Adrenal gland (tissue), 12 donors: ENCODE results near the gene IQGAP1. TPM values are rescaled to one million over a fixed set of nuclear protein-coding genes. Genes with fewer than 3 reads are reported as not detected.
A peak's percentile ranks its signal among the peaks of the same experiment; 100 is the strongest.
"Not testable (repeated sequence)": the region's sequence is repeated elsewhere in the genome, so short reads cannot be mapped to it uniquely, and the experiment has no call there.

ENCODE experiments used
- DNase-seq, 7 donors: peaks; one replicate each; pipeline ENCODE4 v3.0.0-alpha.2; 2019 to 2020
- H3K27ac ChIP-seq, 5 donors: fragments of 200-600 bp; sonication (generic) in 4 of 5; 1 replicate in 3 of 5; 2 replicates in 2 of 5; pipeline versions ENCODE4 v1.5.1 to v1.8.0; 2016 to 2020; ENCODE audit warnings: mild to moderate bottlenecking in 1 of 5
- H3K27me3 ChIP-seq: fragments of 200-600 bp; 2 replicates; pipeline ENCODE4 v1.8.0; 2021
- H3K36me3 ChIP-seq, 2 donors: fragments of 200-600 bp; replicated peaks in 1 of 2; 1 replicate in 1 of 2; 2 replicates in 1 of 2; pipeline versions ENCODE4 v1.5.1 to v1.8.0; 2018 to 2022
- H3K4me1 ChIP-seq, 2 donors: fragments of 200-600 bp; replicated peaks in 1 of 2; 1 replicate in 1 of 2; 2 replicates in 1 of 2; pipeline versions ENCODE4 v1.5.1 to v1.8.0; 2018 to 2021
- H3K4me3 ChIP-seq, 4 donors: fragments of 200-600 bp; sonication (generic) in 3 of 4; one replicate each; pipeline ENCODE4 v1.5.1; 2016 to 2018
- H3K9me3 ChIP-seq, 3 donors: fragments of 200-600 bp; sonication (generic) in 1 of 3; replicated peaks in 1 of 3; 1 replicate in 2 of 3; 2 replicates in 1 of 3; pipeline versions ENCODE4 v1.5.1 to v1.8.0; 2016 to 2021
- CTCF ChIP-seq, 6 experiments: fragments of 450-650 bp in 4 of 6; fragments of 200-600 bp in 2 of 6; sonication (generic) in 1 of 6; IDR thresholded peaks; 1 replicate in 5 of 6; 2 replicates in 1 of 6; pipeline versions ENCODE4 v1.5.1 to v1.8.0; 2016 to 2021; ENCODE audit warnings: antibody characterized with exemption in 6 of 6, mild to moderate bottlenecking in 2 of 6, moderate library complexity in 1 of 6
- POLR2A ChIP-seq, 2 donors: fragments of 450-650 bp; IDR thresholded peaks; one replicate each; pipeline ENCODE4 v1.6.1; 2017; ENCODE audit warnings: antibody characterized with exemption in 2 of 2, mild to moderate bottlenecking in 2 of 2, moderate library complexity in 1 of 2
- WGBS, 4 donors: extraction: QIAGEN DNeasy Blood & Tissue Kit in 2 of 4; methylation state at CpG; one replicate each; pipeline versions ENCODE4 v1.1.5 to v1.1.7; 2013 to 2017; 5-methylcytosine and 5-hydroxymethylcytosine counted together
- intact Hi-C, 2 donors: fragments of 100-400 bp; cut with DNase I; formaldehyde crosslinking; loops; one replicate each; pipeline versions ENCODE4 v1.14.1 to v1.15.0; 2022 to 2023
- polyA plus RNA-seq, 3 donors: library from polyadenylated mRNA; stranded (reverse); fragments of 200-250 nt in 2 of 3; fragments of 350-450 nt in 1 of 3; fragmentation: Illumina TruSeq in 1 of 3; extraction: RNeasy Lipid Tissue Mini Kit (QIAGEN cat#74804) in 1 of 3; gene quantifications; one replicate each; pipeline ENCODE4 v1.2.3, GENCODE V29; 2013 to 2014
- total RNA-seq, 9 donors: library from RNA; depleted of rRNA in 4 of 9; stranded (reverse); fragments of >200 nt in 4 of 9; fragments of 120-200 nt in 1 of 9; fragmentation: NEBNext Ultra II Directional in 1 of 9; extraction: Animal tissue kit (Norgen Biotek cat#: 25700) in 1 of 9; gene quantifications; one replicate each; pipeline versions ENCODE4 v1.1.0 to v1.2.4, GENCODE V29; 2013 to 2023
- donor health status: healthy with polysubstance abuse.
- donor health status: Bipolar disorder and iron deficiency.
- donor health status: DM: yes; HTN: yes; CAD: no.
- donor health status: DM: no; HTN: no; CAD: no.
- donor health status: DM: no; HTN: no; CAD: no.
- donor health status: DM: yes; HTN: yes; CAD: no.

IQGAP1 gene
- total and polyA plus RNA-seq, 12 donors = 34.3 to 261 (median 150) TPM

GRCh38 chr15:90413411-90414379, 25.7 kb downstream of the IQGAP1 start:
- peak in 4 of 7 donors; percentile 39 to 51 (median 46) for DNase-seq
- peaks cover 10 to 49% of the 10 kb centered on the region in 2 donors for H3K4me1 ChIP-seq
- intact Hi-C loops = no loop called here
- no peak for TF ChIP-seq POLR2A (IDR thresholded peaks at IDR 0.05)
- H3K27me3 ChIP-seq = no peaks in the 10 kb centered on the region
- H3K9me3 ChIP-seq = no peaks in the 10 kb centered on the region
- 54 to 63% (median 56%) methylated on average over 10 of the region's 10 CpGs for WGBS, 4 donors
- no peak overlapping the region for H3K4me3 ChIP-seq
- H3K36me3 ChIP-seq = no peaks in the 10 kb centered on the region
- peak overlapping the region in 2 of 5 donors; percentile 60 to 66 for H3K27ac ChIP-seq

- TF ChIP-seq CTCF (IDR thresholded peaks at IDR 0.05) (no peak), POLR2A (IDR thresholded peaks at IDR 0.05) (no peak)
Measured at GRCh38 chr15:90414408-90415028, 26.5 kb downstream of the IQGAP1 start.

GRCh38 chr15:90416052-90416451, 28.0 kb downstream of the IQGAP1 start:
- H3K4me3 ChIP-seq, H3K27me3 ChIP-seq, H3K36me3 ChIP-seq, H3K27ac ChIP-seq, H3K9me3 ChIP-seq, intact Hi-C loops, DNase-seq: not testable (repeated sequence)
- WGBS, 4 donors = 92 to 95% (median 93%) methylated on average over 5 of the region's 5 CpGs
- peaks cover 31 to 71% of the 10 kb centered on the region in 2 donors for H3K4me1 ChIP-seq

More at GRCh38 chr15:90414408-90415028, 26.5 kb downstream of the IQGAP1 start:
- no peaks in the 10 kb centered on the region for H3K9me3 ChIP-seq
- no peaks in the 10 kb centered on the region for H3K27me3 ChIP-seq
- DNase-seq = peak in 3 of 7 donors; percentile 25 to 58 (median 57)
- peaks cover 18 to 58% of the 10 kb centered on the region in 2 donors for H3K4me1 ChIP-seq
- no peaks in the 10 kb centered on the region for H3K36me3 ChIP-seq
- WGBS, 4 donors = 38 to 53% (median 43%) methylated on average over 9 of the region's 9 CpGs
- no peak overlapping the region for H3K4me3 ChIP-seq
- intact Hi-C loops = no loop called here
- peak overlapping the region in 4 of 5 donors; percentile 41 to 67 (median 54) for H3K27ac ChIP-seq

GRCh38 chr15:90418627-90419026, 30.6 kb downstream of the IQGAP1 start:
- H3K36me3 ChIP-seq = no peaks in the 10 kb centered on the region
- no peak overlapping the region for H3K4me3 ChIP-seq
- intact Hi-C loops = no loop called here
- no peaks in the 10 kb centered on the region for H3K27me3 ChIP-seq
- H3K27ac ChIP-seq = no peak overlapping the region
- H3K9me3 ChIP-seq = no peaks in the 10 kb centered on the region
- DNase-seq = no peak
- no peak for TF ChIP-seq POLR2A (IDR thresholded peaks at IDR 0.05)
- no peak for TF ChIP-seq CTCF (IDR thresholded peaks at IDR 0.05)
- peaks cover 46 to 70% of the 10 kb centered on the region in 2 donors for H3K4me1 ChIP-seq
- WGBS, 4 donors = 84 to 92% (median 86%) methylated on average over 4 of the region's 4 CpGs

- intact Hi-C loops = no loop called here
- no peaks in the 10 kb centered on the region for H3K9me3 ChIP-seq
- H3K36me3 ChIP-seq = no peaks in the 10 kb centered on the region
- H3K27ac ChIP-seq = peak overlapping the region in 1 of 5 donors; percentile 61
- no peak overlapping the region for H3K4me3 ChIP-seq
- no peak for TF ChIP-seq CTCF (IDR thresholded peaks at IDR 0.05)
- TF ChIP-seq POLR2A (IDR thresholded peaks at IDR 0.05) = no peak
- H3K27me3 ChIP-seq = no peaks in the 10 kb centered on the region
- DNase-seq = no peak
- peaks cover 46 to 70% of the 10 kb centered on the region in 2 donors for H3K4me1 ChIP-seq
Measured at GRCh38 chr15:90419206-90419605, 31.2 kb downstream of the IQGAP1 start.
